ENCODE data around the gene MYL7.

Gene MYL7

GRCh38 chr7:44149571-44150465, 8.7 kb upstream of the MYL7 start:
- DNase-seq = peak; percentile 47

- DNase-seq = no peak
Measured at GRCh38 chr7:44148961-44149536, 7.9 kb upstream of the MYL7 start.

- DNase-seq = no peak
Measured at GRCh38 chr7:44148166-44148565, 7.0 kb upstream of the MYL7 start.

- peak; percentile 89 for DNase-seq
Measured at GRCh38 chr7:44147026-44147991, 6.2 kb upstream of the MYL7 start.

GRCh38 chr7:44145969-44146911, 5.1 kb upstream of the MYL7 start:
- DNase-seq = no peak

- no peak for DNase-seq
Measured at GRCh38 chr7:44145479-44145968, 4.4 kb upstream of the MYL7 start.

- no peak for DNase-seq
Measured at GRCh38 chr7:44144968-44145478, 3.9 kb upstream of the MYL7 start.

GRCh38 chr7:44144426-44144967, 3.4 kb upstream of the MYL7 start:
- no peak for DNase-seq

GRCh38 chr7:44143646-44144250, 2.6 kb upstream of the MYL7 start:
- DNase-seq = no peak

- DNase-seq = no peak
Measured at GRCh38 chr7:44142028-44142427, 896 bp upstream of the MYL7 start.

GRCh38 chr7:44140341-44140740, 791 bp downstream of the MYL7 start:
- DNase-seq = no peak

GRCh38 chr7:44139311-44140010, 1.7 kb downstream of the MYL7 start:
- DNase-seq = no peak

GRCh38 chr7:44138698-44139097, 2.4 kb downstream of the MYL7 start:
- no peak for DNase-seq

GRCh38 chr7:44136731-44137130, 4.4 kb downstream of the MYL7 start:
- DNase-seq = no peak

- no peak for DNase-seq
Measured at GRCh38 chr7:44134943-44135628, 6.0 kb downstream of the MYL7 start.

GRCh38 chr7:44133295-44133694, 7.8 kb downstream of the MYL7 start:
- DNase-seq = no peak

- DNase-seq = no peak
Measured at GRCh38 chr7:44132039-44132438, 9.1 kb downstream of the MYL7 start.

GRCh38 chr7:44131173-44132029, 9.7 kb downstream of the MYL7 start:
- DNase-seq = peak; percentile 86
